Measurements from ENCODE around the gene FAHD2A. TPM values are rescaled to one million over a fixed set of nuclear protein-coding genes. Genes with fewer than 3 reads are reported as not detected.

The FAHD2A gene
- total RNA-seq, 1 donor: 21.4 TPM

GRCh38 chr2:95391641-95392310 lies 10.7 kb upstream of the FAHD2A start:
- Histone ChIP-seq H3K4me2 (ENCODE audit: insufficient read depth, low read length) (no peak overlapping the region), H2AFZ (ENCODE audit: low read length) (no peak overlapping the region), H3K4me1 (ENCODE audit: insufficient read depth, low read length) (no peaks in the 10 kb centered on the region), H3K79me2 (ENCODE audit: insufficient read depth, low read length) (no peaks in the 10 kb centered on the region), H3K27me3 (ENCODE audit: insufficient read depth, low read length) (peaks cover 8% of the 10 kb centered on the region), H3K9me3 (ENCODE audit: low read depth, low read length) (no peaks in the 10 kb centered on the region), H3K27ac (ENCODE audit: low read depth, low read length) (no peak overlapping the region), H3K36me3 (ENCODE audit: insufficient read depth, low read length) (no peaks in the 10 kb centered on the region), H4K20me1 (ENCODE audit: insufficient read depth, low read length) (no peaks in the 10 kb centered on the region), H3K4me3 (ENCODE audit: insufficient read depth, low read length) (no peak overlapping the region)
- no peak for TF ChIP-seq CTCF (IDR thresholded peaks at IDR 0.05; ENCODE audit: extremely low read depth, low read depth, low read length)
- peak; percentile 76 for DNase-seq (ENCODE audit: insufficient read length, low spot score, missing footprints)

- H3K4me3 ChIP-seq (ENCODE audit: insufficient read depth, low read length): no peak overlapping the region
- H3K27me3 ChIP-seq (ENCODE audit: insufficient read depth, low read length): peaks cover 8% of the 10 kb centered on the region
- TF ChIP-seq CTCF (IDR thresholded peaks at IDR 0.05; ENCODE audit: extremely low read depth, low read depth, low read length): no peak
- H3K79me2 ChIP-seq (ENCODE audit: insufficient read depth, low read length): no peaks in the 10 kb centered on the region
- no peak overlapping the region for H2AFZ ChIP-seq (ENCODE audit: low read length)
- no peak overlapping the region for H3K27ac ChIP-seq (ENCODE audit: low read depth, low read length)
- peak; percentile 11 for DNase-seq (ENCODE audit: insufficient read length, low spot score, missing footprints)
- H3K4me1 ChIP-seq (ENCODE audit: insufficient read depth, low read length): no peaks in the 10 kb centered on the region
- H3K4me2 ChIP-seq (ENCODE audit: insufficient read depth, low read length): no peak overlapping the region
- no peaks in the 10 kb centered on the region for H4K20me1 ChIP-seq (ENCODE audit: insufficient read depth, low read length)
- no peaks in the 10 kb centered on the region for H3K36me3 ChIP-seq (ENCODE audit: insufficient read depth, low read length)
- no peaks in the 10 kb centered on the region for H3K9me3 ChIP-seq (ENCODE audit: low read depth, low read length)
Observed at GRCh38 chr2:95392320-95392719, 10.2 kb upstream of the FAHD2A start.

GRCh38 chr2:95392730-95393455 lies 9.6 kb upstream of the FAHD2A start:
- Histone ChIP-seq H3K27ac (ENCODE audit: low read depth, low read length) (no peak overlapping the region), H3K4me3 (ENCODE audit: insufficient read depth, low read length) (no peak overlapping the region), H4K20me1 (ENCODE audit: insufficient read depth, low read length) (no peaks in the 10 kb centered on the region), H3K9me3 (ENCODE audit: low read depth, low read length) (no peaks in the 10 kb centered on the region), H2AFZ (ENCODE audit: low read length) (no peak overlapping the region), H3K36me3 (ENCODE audit: insufficient read depth, low read length) (no peaks in the 10 kb centered on the region), H3K79me2 (ENCODE audit: insufficient read depth, low read length) (no peaks in the 10 kb centered on the region), H3K27me3 (ENCODE audit: insufficient read depth, low read length) (peaks cover 8% of the 10 kb centered on the region), H3K4me2 (ENCODE audit: insufficient read depth, low read length) (no peak overlapping the region), H3K4me1 (ENCODE audit: insufficient read depth, low read length) (no peaks in the 10 kb centered on the region)
- TF ChIP-seq CTCF (IDR thresholded peaks at IDR 0.05; ENCODE audit: extremely low read depth, low read depth, low read length): peak; percentile 20
- peak; percentile 37 for DNase-seq (ENCODE audit: insufficient read length, low spot score, missing footprints)

- no peak for DNase-seq (ENCODE audit: insufficient read length, low spot score, missing footprints)
- Histone ChIP-seq H3K9me3 (ENCODE audit: low read depth, low read length) (no peaks in the 10 kb centered on the region), H3K36me3 (ENCODE audit: insufficient read depth, low read length) (no peaks in the 10 kb centered on the region), H4K20me1 (ENCODE audit: insufficient read depth, low read length) (no peaks in the 10 kb centered on the region), H3K4me3 (ENCODE audit: insufficient read depth, low read length) (no peak overlapping the region), H2AFZ (ENCODE audit: low read length) (no peak overlapping the region), H3K27ac (ENCODE audit: low read depth, low read length) (no peak overlapping the region), H3K27me3 (ENCODE audit: insufficient read depth, low read length) (peaks cover 3% of the 10 kb centered on the region), H3K79me2 (ENCODE audit: insufficient read depth, low read length) (no peaks in the 10 kb centered on the region), H3K4me2 (ENCODE audit: insufficient read depth, low read length) (no peak overlapping the region), H3K4me1 (ENCODE audit: insufficient read depth, low read length) (no peaks in the 10 kb centered on the region)
- TF ChIP-seq CTCF (IDR thresholded peaks at IDR 0.05; ENCODE audit: extremely low read depth, low read depth, low read length): no peak
Observed at GRCh38 chr2:95393901-95394300, 8.6 kb upstream of the FAHD2A start.

Data from osteoblast (primary cell).